ENCODE measurements around the gene CYP39A1. TPM values are rescaled to one million over a fixed set of nuclear protein-coding genes. Genes with fewer than 3 reads are reported as not detected.

The CYP39A1 gene
- total RNA-seq, 4 donors from 2014 or later: 7.6 to 55.9 (median 23.2) TPM

DNA sequence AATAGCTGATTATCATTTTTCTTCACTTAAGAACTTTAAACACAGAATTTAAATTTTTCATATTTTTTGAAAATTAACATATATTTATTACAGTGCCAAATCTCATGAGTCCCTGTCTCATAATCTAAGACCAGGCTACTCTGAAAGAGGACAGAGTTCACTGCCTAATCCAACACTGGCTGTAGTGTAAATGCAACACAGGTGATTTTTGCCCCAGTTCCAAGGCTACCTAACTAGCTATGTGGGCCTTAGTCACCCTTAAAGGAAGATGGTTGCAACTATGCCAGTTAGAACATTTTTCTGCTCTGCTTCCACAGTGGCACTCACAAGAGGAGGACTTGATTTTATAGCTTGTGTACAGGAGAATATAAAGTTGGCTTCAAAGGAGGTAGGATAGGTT, 5.0 kb upstream of the CYP39A1 start:
- Histone ChIP-seq H3K4me1 (peaks cover 0 to 28% (median 0%) of the 10 kb centered on the region in 3 donors), H3K4me3 (no peak overlapping the region), H3K27ac (no peak overlapping the region), H3K27me3 (no peaks in the 10 kb centered on the region), H3K36me3 (peaks cover 0 to 43% of the 10 kb centered on the region in 2 donors), H3K9me3 (no peaks in the 10 kb centered on the region)
- no peak for ATAC-seq
- TF ChIP-seq, protein P1, sequence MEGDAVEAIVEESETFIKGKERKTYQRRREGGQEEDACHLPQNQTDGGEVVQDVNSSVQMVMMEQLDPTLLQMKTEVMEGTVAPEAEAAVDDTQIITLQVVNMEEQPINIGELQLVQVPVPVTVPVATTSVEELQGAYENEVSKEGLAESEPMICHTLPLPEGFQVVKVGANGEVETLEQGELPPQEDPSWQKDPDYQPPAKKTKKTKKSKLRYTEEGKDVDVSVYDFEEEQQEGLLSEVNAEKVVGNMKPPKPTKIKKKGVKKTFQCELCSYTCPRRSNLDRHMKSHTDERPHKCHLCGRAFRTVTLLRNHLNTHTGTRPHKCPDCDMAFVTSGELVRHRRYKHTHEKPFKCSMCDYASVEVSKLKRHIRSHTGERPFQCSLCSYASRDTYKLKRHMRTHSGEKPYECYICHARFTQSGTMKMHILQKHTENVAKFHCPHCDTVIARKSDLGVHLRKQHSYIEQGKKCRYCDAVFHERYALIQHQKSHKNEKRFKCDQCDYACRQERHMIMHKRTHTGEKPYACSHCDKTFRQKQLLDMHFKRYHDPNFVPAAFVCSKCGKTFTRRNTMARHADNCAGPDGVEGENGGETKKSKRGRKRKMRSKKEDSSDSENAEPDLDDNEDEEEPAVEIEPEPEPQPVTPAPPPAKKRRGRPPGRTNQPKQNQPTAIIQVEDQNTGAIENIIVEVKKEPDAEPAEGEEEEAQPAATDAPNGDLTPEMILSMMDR (IDR thresholded peaks at IDR 0.05): no peak
- TF ChIP-seq EP300 (IDR thresholded peaks at IDR 0.05): no peak
- TF ChIP-seq POLR2AphosphoS5 (IDR thresholded peaks at IDR 0.05): no peak
- TF ChIP-seq POLR2A (IDR thresholded peaks at IDR 0.05): no peak

DNA sequence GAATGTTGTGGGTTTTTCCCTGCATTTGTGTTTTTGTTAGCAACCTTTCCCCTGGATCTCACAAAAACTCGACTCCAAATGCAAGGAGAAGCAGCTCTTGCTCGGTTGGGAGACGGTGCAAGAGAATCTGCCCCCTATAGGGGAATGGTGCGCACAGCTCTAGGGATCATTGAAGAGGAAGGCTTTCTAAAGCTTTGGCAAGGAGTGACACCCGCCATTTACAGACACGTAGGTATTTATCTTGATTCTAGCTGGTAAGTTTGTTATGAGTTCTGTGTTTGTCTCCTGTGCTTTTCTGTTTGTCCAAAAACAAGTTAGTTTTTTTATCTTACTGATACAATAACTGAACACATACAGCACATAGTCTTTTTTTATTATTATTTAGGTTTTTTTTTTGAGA, 3.2 kb upstream of the CYP39A1 start:
- H3K27me3 ChIP-seq: no peaks in the 10 kb centered on the region
- H3K9me3 ChIP-seq: no peaks in the 10 kb centered on the region
- no peak overlapping the region for H3K27ac ChIP-seq
- peaks cover 0 to 36% of the 10 kb centered on the region in 2 donors for H3K36me3 ChIP-seq
- no peak overlapping the region for H3K4me3 ChIP-seq
- peaks cover 0 to 25% (median 0%) of the 10 kb centered on the region in 3 donors for H3K4me1 ChIP-seq
- TF ChIP-seq POLR2AphosphoS5 (IDR thresholded peaks at IDR 0.05): no peak
- no peak for TF ChIP-seq EP300 (IDR thresholded peaks at IDR 0.05)
- no peak for TF ChIP-seq POLR2A (IDR thresholded peaks at IDR 0.05)
- TF ChIP-seq, protein P1 (IDR thresholded peaks at IDR 0.05): no peak
- 76 to 100% methylated on average over 2 to 6 of the region's 6 CpGs for WGBS, 2 donors (ENCODE audit: low coverage in 1 of 2)
- no peak for ATAC-seq

DNA sequence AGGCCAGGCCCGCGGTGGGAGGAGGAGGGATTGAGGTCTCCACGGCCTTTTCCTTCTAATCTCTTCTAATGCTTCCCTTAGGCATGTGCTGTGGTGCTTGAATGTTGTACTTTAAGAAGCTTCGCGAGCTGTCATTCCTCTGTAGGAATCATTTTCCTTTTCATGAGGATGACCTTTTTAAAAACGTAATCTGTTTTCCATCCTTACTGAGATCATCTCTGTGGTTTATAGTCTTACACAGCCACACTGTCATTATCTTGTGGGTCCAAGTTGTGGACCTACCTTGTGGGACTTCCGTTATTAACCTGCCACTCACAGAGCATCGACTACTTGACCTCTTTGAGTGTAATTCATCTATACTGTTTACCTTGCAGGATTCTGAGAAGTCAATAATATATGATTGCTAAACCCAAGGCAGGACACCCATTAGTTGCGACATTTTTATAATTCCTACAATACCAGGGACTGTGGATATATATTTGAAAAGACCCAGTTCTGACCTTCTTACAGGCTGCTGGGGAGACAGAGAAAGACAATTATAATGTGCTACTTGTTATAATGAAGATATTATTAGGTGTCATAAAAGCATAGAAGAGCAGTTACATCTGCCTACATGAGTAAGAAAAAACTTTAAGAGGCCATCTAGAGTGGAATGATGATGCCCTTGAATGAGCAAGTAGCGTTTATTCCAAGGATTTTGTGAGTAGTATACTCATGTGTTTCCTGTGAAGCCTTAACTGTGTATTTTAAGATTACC, 999 bp upstream of the CYP39A1 start:
- 12 to 23% methylated on average over 8 to 9 of the region's 10 CpGs for WGBS, 2 donors (ENCODE audit: low coverage in 1 of 2)
- H3K9me3 ChIP-seq: no peaks in the 10 kb centered on the region

GRCh38 chr6:46652232-46652602, 401 bp downstream of the CYP39A1 start:
- Histone ChIP-seq H3K36me3 (peaks cover 0 to 14% of the 10 kb centered on the region in 2 donors), H3K9me3 (no peaks in the 10 kb centered on the region), H3K4me3 (peak overlapping the region; percentile 86 to 98), H3K27me3 (no peaks in the 10 kb centered on the region), H3K27ac (peak overlapping the region; percentile 44 to 95 (median 94)), H3K4me1 (peaks cover 0 to 32% (median 3%) of the 10 kb centered on the region in 3 donors)
- ATAC-seq: no peak
- 0% methylated on average over 6 of the region's 6 CpGs for WGBS, 2 donors (ENCODE audit: low coverage in 1 of 2)
- TF ChIP-seq, protein P1 (IDR thresholded peaks at IDR 0.05): no peak
- no peak for TF ChIP-seq POLR2AphosphoS5 (IDR thresholded peaks at IDR 0.05)
- no peak for TF ChIP-seq EP300 (IDR thresholded peaks at IDR 0.05)
- no peak for TF ChIP-seq POLR2A (IDR thresholded peaks at IDR 0.05)

More for the DNA sequence above, 999 bp upstream of the CYP39A1 start:
- no peak for ATAC-seq
- Histone ChIP-seq H3K4me3 (peak overlapping the region; percentile 86 to 98), H3K36me3 (peaks cover 0 to 26% of the 10 kb centered on the region in 2 donors), H3K4me1 (peaks cover 0 to 32% (median 3%) of the 10 kb centered on the region in 3 donors), H3K27me3 (no peaks in the 10 kb centered on the region), H3K27ac (peak overlapping the region; percentile 93 to 95 (median 94))
- no peak for TF ChIP-seq POLR2AphosphoS5 (IDR thresholded peaks at IDR 0.05)
- TF ChIP-seq EP300 (IDR thresholded peaks at IDR 0.05): no peak
- TF ChIP-seq, protein P1 (IDR thresholded peaks at IDR 0.05): no peak
- no peak for TF ChIP-seq POLR2A (IDR thresholded peaks at IDR 0.05)

- H3K4me1 ChIP-seq: peaks cover 0 to 32% (median 3%) of the 10 kb centered on the region in 3 donors
- H3K9me3 ChIP-seq: no peaks in the 10 kb centered on the region
- peak overlapping the region; percentile 44 to 95 (median 94) for H3K27ac ChIP-seq
- H3K27me3 ChIP-seq: no peaks in the 10 kb centered on the region
- H3K36me3 ChIP-seq: peaks cover 0 to 10% of the 10 kb centered on the region in 2 donors
- WGBS, 2 donors (ENCODE audit: low coverage in 1 of 2): 3 to 14% methylated on average over 8 of the region's 8 CpGs
- TF ChIP-seq, protein P1 (IDR thresholded peaks at IDR 0.05): no peak
- TF ChIP-seq POLR2A (IDR thresholded peaks at IDR 0.05) (no peak), POLR2AphosphoS5 (IDR thresholded peaks at IDR 0.05) (no peak), EP300 (IDR thresholded peaks at IDR 0.05) (no peak)
- H3K4me3 ChIP-seq: peak overlapping the region; percentile 86 to 98
- ATAC-seq: no peak
These were observed 802 bp downstream of the CYP39A1 start for GRCh38 chr6:46651816-46652215.

All from gastroesophageal sphincter (tissue), 4 donors.